Lower lobe of right lung (tissue), 2 donors: Measurements from ENCODE around the gene ZNF548. TPM values are rescaled to one million over a fixed set of nuclear protein-coding genes. Genes with fewer than 3 reads are reported as not detected.

ENCODE experiments used
- ATAC-seq, 2 donors: fragments of 200-7000 bp; cut with Tn5 transposase; one replicate each; pipeline ENCODE4 v1.9.1; 2020 to 2022; ENCODE audit warnings: mild to moderate bottlenecking in 2 of 2, moderate library complexity in 2 of 2
- DNase-seq: peaks from one replicate; pipeline ENCODE4 v3.0.0-alpha.2; 2020
- H3K27ac ChIP-seq: fragments of 200-600 bp; one replicate; pipeline ENCODE4 v1.8.0; 2022
- H3K27me3 ChIP-seq: fragments of 200-600 bp; one replicate; pipeline ENCODE4 v1.8.0; 2022; ENCODE audit warnings: low read depth
- H3K36me3 ChIP-seq: fragments of 200-600 bp; one replicate; pipeline ENCODE4 v1.8.0; 2022; ENCODE audit warnings: mild to moderate bottlenecking
- H3K4me1 ChIP-seq: fragments of 200-600 bp; one replicate; pipeline ENCODE4 v1.8.0; 2022
- H3K4me3 ChIP-seq: fragments of 200-600 bp; one replicate; pipeline ENCODE4 v1.8.0; 2022; ENCODE audit warnings: mild to moderate bottlenecking
- H3K9me3 ChIP-seq: fragments of 200-600 bp; one replicate; pipeline ENCODE4 v1.8.0; 2022
- intact Hi-C: fragments of 100-400 bp; cut with DNase I; formaldehyde crosslinking; loops from one replicate; pipeline ENCODE4 v1.11.0; 2022
- total RNA-seq: library from RNA; stranded (reverse); fragmentation: NEBNext Ultra II Directional; extraction: Animal tissue kit (Norgen Biotek cat#: 25700); gene quantifications from one replicate; pipeline ENCODE4 v1.2.1, GENCODE V29; 2021
- TF ChIP-seq, protein P1 (sequence below): fragments of 200-600 bp; IDR thresholded peaks from one replicate; pipeline ENCODE4 v1.8.0; 2022; ENCODE audit warnings: antibody characterized with exemption, mild to moderate bottlenecking
- donor health status: DM: no; HTN: yes; CAD: no; lungs with severe emphysema.

Gene ZNF548
- total RNA-seq, 1 donor from 2014 or later, result 19.6 TPM

DNA sequence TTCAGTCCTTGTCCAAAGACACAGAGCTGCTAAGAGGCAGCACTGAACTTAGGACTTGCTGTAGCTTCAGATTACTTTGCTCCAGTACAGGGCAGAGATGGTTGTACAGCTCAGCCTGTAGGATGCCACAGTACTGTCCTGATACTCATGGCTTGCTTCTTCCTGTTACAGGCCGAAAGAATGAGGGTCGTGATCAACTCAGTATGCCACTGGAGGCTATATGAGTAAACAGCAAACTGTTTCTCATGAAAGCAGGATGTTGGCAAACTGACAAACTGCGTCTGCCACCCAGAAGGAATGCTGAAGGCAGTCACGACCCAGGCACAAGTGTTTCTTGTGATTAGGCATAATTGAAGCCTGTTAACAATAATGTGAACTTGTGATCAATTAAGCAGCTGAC is 48.3 kb downstream of the ZNF548 start:
- H3K9me3 ChIP-seq, result peaks cover 45% of the 10 kb centered on the region

DNA sequence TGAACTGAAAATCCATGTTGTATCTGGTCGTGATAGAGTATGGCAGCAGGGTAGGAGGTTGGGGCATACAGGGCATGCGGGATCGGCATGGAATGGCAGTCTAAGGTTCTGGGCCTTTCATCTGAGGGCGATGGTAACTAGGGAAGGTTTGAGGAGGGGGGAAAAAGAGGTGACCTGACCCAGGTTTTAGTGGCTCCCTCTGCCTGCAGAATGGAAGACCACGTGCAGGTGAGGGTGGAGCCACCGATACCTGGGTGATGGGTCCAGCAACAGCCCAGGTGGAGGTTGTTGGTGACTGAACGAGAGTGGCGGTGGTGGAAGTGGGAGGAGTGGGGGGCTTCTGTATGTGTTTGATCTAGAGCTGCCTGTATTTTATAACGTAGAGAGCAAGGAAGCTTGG is 49.3 kb downstream of the ZNF548 start:
- Histone ChIP-seq H3K36me3 (peaks cover 7% of the 10 kb centered on the region), H3K27ac (no peak overlapping the region), H3K4me3 (no peak overlapping the region), H3K27me3 (no peaks in the 10 kb centered on the region), H3K4me1 (peaks cover 19% of the 10 kb centered on the region), H3K9me3 (peaks cover 55% of the 10 kb centered on the region)
- ATAC-seq (no peak), DNase-seq (no peak)
- TF ChIP-seq, protein P1, sequence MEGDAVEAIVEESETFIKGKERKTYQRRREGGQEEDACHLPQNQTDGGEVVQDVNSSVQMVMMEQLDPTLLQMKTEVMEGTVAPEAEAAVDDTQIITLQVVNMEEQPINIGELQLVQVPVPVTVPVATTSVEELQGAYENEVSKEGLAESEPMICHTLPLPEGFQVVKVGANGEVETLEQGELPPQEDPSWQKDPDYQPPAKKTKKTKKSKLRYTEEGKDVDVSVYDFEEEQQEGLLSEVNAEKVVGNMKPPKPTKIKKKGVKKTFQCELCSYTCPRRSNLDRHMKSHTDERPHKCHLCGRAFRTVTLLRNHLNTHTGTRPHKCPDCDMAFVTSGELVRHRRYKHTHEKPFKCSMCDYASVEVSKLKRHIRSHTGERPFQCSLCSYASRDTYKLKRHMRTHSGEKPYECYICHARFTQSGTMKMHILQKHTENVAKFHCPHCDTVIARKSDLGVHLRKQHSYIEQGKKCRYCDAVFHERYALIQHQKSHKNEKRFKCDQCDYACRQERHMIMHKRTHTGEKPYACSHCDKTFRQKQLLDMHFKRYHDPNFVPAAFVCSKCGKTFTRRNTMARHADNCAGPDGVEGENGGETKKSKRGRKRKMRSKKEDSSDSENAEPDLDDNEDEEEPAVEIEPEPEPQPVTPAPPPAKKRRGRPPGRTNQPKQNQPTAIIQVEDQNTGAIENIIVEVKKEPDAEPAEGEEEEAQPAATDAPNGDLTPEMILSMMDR, result no peak
- intact Hi-C loops, result no loop called here

More for the DNA sequence above, 48.3 kb downstream of the ZNF548 start:
- no peak for ATAC-seq
- no peak for DNase-seq
- Histone ChIP-seq H3K27ac (no peak overlapping the region), H3K4me3 (no peak overlapping the region), H3K4me1 (peaks cover 19% of the 10 kb centered on the region), H3K27me3 (no peaks in the 10 kb centered on the region), H3K36me3 (no peaks in the 10 kb centered on the region)
- intact Hi-C loops, result no loop called here
- TF ChIP-seq, protein P1, result no peak

DNA sequence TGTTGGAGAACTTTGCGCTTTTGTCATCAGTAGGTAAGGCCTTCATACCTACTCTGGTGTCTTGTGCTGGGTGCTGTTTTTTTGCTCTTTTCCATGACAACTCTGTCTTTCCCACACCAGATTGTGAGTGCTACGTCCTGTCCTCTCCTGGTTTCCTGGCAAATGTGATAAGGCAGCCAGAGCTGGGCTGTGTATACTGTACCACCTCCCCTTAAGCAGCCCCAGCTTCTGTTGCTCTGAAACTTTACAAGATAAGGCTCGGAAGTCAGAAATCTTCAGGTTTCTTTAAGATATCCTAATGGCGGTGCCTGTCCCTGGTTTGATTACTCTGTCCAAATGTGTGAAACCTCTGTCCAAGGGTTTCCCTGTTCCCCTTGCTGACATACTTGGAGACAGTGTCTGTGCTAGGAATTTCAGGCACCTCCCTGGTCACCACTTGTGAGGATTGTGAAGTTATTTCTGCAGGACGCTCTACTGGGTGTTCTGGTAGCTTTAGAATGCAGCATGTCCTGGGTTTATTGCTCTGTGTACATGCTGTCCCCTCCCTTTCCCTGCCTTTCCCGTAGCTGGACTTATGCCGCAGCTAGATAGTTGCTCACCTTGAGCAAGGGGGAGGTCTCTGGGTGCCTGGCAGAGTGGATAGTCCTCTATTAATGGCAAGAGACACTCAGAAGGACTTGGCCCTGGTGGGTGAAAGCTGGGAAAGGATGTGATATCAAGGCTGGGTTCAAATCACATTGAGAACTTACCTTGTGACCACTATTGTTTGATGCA is 52.5 kb downstream of the ZNF548 start:
- Histone ChIP-seq H3K36me3 (peaks cover 16% of the 10 kb centered on the region), H3K4me3 (no peak overlapping the region), H3K27ac (no peak overlapping the region), H3K9me3 (peaks cover 86% of the 10 kb centered on the region), H3K27me3 (no peaks in the 10 kb centered on the region), H3K4me1 (no peaks in the 10 kb centered on the region)
- TF ChIP-seq, protein P1, result no peak
- intact Hi-C loops, result no loop called here
- DNase-seq (no peak), ATAC-seq (no peak)

DNA sequence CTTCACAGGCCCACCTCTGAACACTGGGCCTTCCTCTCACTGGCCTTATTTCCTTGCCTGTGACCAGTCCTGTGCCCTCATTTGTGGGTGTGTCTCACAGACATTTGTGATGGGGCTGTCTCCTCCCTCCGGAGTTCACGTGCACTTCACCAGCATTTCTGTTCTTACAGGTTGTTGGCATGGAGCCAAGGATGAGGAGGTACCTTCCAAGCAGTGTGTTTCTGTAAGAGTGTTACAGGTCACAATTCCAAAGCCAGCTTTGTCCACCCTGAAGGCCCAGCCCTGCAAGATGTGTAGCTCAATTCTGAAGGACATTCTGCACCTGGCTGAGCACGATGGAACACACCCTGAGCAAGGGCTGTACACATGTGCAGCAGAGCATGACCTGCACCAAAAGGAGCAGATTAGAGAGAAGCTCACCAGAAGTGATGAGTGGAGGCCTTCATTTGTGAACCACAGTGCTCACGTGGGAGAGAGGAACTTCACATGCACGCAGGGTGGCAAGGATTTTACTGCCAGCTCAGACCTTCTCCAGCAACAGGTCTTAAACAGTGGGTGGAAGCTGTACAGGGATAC is 53.6 kb downstream of the ZNF548 start:
- TF ChIP-seq, protein P1, result no peak
- H3K9me3 ChIP-seq, result peaks cover 92% of the 10 kb centered on the region
- H3K4me1 ChIP-seq, result no peaks in the 10 kb centered on the region
- H3K27ac ChIP-seq, result no peak overlapping the region
- H3K4me3 ChIP-seq, result no peak overlapping the region
- H3K36me3 ChIP-seq, result peaks cover 16% of the 10 kb centered on the region
- ATAC-seq, result no peak
- intact Hi-C loops, result no loop called here
- DNase-seq, result no peak
- no peaks in the 10 kb centered on the region for H3K27me3 ChIP-seq

DNA sequence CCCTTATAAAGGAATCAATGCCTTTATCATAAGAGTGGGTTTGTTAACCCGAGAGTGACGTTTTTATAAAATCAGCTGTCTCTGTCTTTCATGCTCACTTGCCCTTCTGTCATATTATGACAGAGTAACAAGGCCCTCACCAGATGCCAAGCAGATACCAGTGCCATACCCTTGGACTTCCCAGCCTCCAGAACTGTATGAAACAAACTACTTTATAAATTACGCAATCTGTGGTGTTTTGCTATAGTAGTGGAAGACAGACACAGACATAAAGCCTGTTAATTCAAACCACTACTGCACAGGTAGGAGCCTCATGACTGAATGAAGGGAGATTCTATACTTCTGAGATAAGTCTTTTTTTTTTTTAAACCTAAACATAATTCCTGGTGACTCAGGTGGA is 62.7 kb downstream of the ZNF548 start:
- DNase-seq (no peak), ATAC-seq (no peak)
- Histone ChIP-seq H3K27me3 (no peaks in the 10 kb centered on the region), H3K27ac (no peak overlapping the region), H3K4me3 (no peak overlapping the region), H3K4me1 (no peaks in the 10 kb centered on the region), H3K9me3 (peaks cover 69% of the 10 kb centered on the region), H3K36me3 (no peaks in the 10 kb centered on the region)
- TF ChIP-seq, protein P1, result no peak
- intact Hi-C loops, result no loop called here

Other genes with a start within 250 kb of the ZNF548 start
- gene ZIM3, start 244.7 kb upstream of the ZNF548 start, total RNA-seq, result not detected
- gene DUXA, start 222.4 kb upstream of the ZNF548 start, total RNA-seq, result not detected
- gene ZNF264, start 198.4 kb upstream of the ZNF548 start, total RNA-seq, result 41.9 TPM
- gene AURKC, start 158.8 kb upstream of the ZNF548 start, total RNA-seq, result 1.7 TPM
- 13.6 TPM for gene ZNF805, start 149.2 kb upstream of the ZNF548 start, total RNA-seq
- gene ZNF460, start 109.4 kb upstream of the ZNF548 start, total RNA-seq, result 51.4 TPM
- 5.3 TPM for gene ZNF543, start 69.4 kb upstream of the ZNF548 start, total RNA-seq
- 7.4 TPM for gene ZNF304, start 38.6 kb upstream of the ZNF548 start, total RNA-seq
- gene TRAPPC2B, start 26.3 kb upstream of the ZNF548 start, total RNA-seq, result 6.9 TPM
- gene ZNF547, start 26.3 kb upstream of the ZNF548 start, total RNA-seq, result 3.4 TPM
- gene ZNF17, start 21.3 kb downstream of the ZNF548 start, total RNA-seq, result 12.6 TPM
- 6.7 TPM for gene ZNF749, start 45.5 kb downstream of the ZNF548 start, total RNA-seq
- 0.71 TPM for gene VN1R1, start 67.3 kb downstream of the ZNF548 start, total RNA-seq
- gene ZNF772, start 87.7 kb downstream of the ZNF548 start, total RNA-seq, result 10.0 TPM
- 12.9 TPM for gene ZNF419, start 97.9 kb downstream of the ZNF548 start, total RNA-seq
- gene ZNF773, start 110.1 kb downstream of the ZNF548 start, total RNA-seq, result 8.4 TPM
- 6.0 TPM for gene ZNF549, start 137.5 kb downstream of the ZNF548 start, total RNA-seq
- 8.8 TPM for gene ZNF550, start 170.0 kb downstream of the ZNF548 start, total RNA-seq
- gene ZNF416, start 189.1 kb downstream of the ZNF548 start, total RNA-seq, result 5.4 TPM
- gene ZIK1, start 194.3 kb downstream of the ZNF548 start, total RNA-seq, result 2.9 TPM
- gene ZNF530, start 210.0 kb downstream of the ZNF548 start, total RNA-seq, result 2.0 TPM
- gene ZNF134, start 224.4 kb downstream of the ZNF548 start, total RNA-seq, result 17.4 TPM
- 12.4 TPM for gene ZNF211, start 243.3 kb downstream of the ZNF548 start, total RNA-seq